MCF 10A (cell line): ENCODE results near the gene FANCL. TPM values are rescaled to one million over a fixed set of nuclear protein-coding genes. Genes with fewer than 3 reads are reported as not detected.
"Not testable (repeated sequence)": the region's sequence is repeated elsewhere in the genome, so short reads cannot be mapped to it uniquely, and the experiment has no call there.

ENCODE experiments used
- Bru-seq: library from RNA; stranded (reverse); fragments of 400-500 nt; gene quantifications from one replicate; lab custom pipeline; 2021; lab: Mats Ljungman, UMichigan
- BruChase-seq, 2 experiments: library from RNA; stranded (reverse); fragments of 400-500 nt; gene quantifications; one replicate each; lab custom pipeline; 2021; lab: Mats Ljungman, UMichigan
- BruUV-seq: library from RNA; stranded (reverse); fragments of 400-500 nt; replicated peaks from 2 replicates; lab custom pipeline; 2021; lab: Mats Ljungman, UMichigan
- CTCF ChIA-PET: fragments of 300-600 bp; sonication (Branson Sonifier 250); formaldehyde crosslinking; extraction: SDS; loops from one replicate; lab custom pipeline; 2021; ENCODE audit warnings: antibody characterized with exemption, inconsistent platforms; lab: Yijun Ruan, JAX
- POLR2A ChIA-PET: fragments of 300-600, 350-650 bp; sonication (Branson Sonifier 250); formaldehyde crosslinking; extraction: SDS; loops from one replicate; lab custom pipeline; 2020; ENCODE audit warnings: antibody characterized with exemption, inconsistent platforms; lab: Yijun Ruan, JAX
- DNase-seq: peaks from one replicate; pipeline ENCODE4 v3.0.0-alpha.2; 2018; ENCODE audit not compliant: unreplicated experiment
- H3K27ac Mint-ChIP-seq: one replicate; pipeline ENCODE4 v1.8.0; 2022; ENCODE audit warnings: mild to moderate bottlenecking, low read depth, mixed read lengths; ENCODE audit not compliant: unreplicated experiment
- H3K27me3 Mint-ChIP-seq: one replicate; pipeline ENCODE4 v1.8.0; 2022; ENCODE audit warnings: mixed read lengths; ENCODE audit not compliant: insufficient read depth, unreplicated experiment
- H3K36me3 Mint-ChIP-seq: one replicate; pipeline ENCODE4 v1.8.0; 2022; ENCODE audit warnings: mild to moderate bottlenecking, moderate library complexity, mixed read lengths; ENCODE audit not compliant: insufficient read depth, unreplicated experiment
- H3K4me1 Mint-ChIP-seq: one replicate; pipeline ENCODE4 v1.8.0; 2022; ENCODE audit warnings: mixed read lengths; ENCODE audit not compliant: insufficient read depth, unreplicated experiment
- H3K4me3 Mint-ChIP-seq: one replicate; pipeline ENCODE4 v1.8.0; 2022; ENCODE audit warnings: mild to moderate bottlenecking, moderate library complexity, mixed read lengths; ENCODE audit not compliant: unreplicated experiment
- H3K9me3 Mint-ChIP-seq: one replicate; pipeline ENCODE4 v1.8.0; 2022; ENCODE audit warnings: mixed read lengths; ENCODE audit not compliant: unreplicated experiment
- CTCF ChIP-seq: fragments of 200-600 bp; IDR thresholded peaks from one replicate; pipeline ENCODE4 v1.8.0; 2022; ENCODE audit warnings: antibody characterized with exemption, mild to moderate bottlenecking; ENCODE audit not compliant: unreplicated experiment
- intact Hi-C: fragments of 100-400 bp; cut with micrococcal nuclease; formaldehyde crosslinking; loops from 2 replicates; pipeline ENCODE4 v1.14.1; 2022
- long read RNA-seq: library from polyadenylated mRNA; stranded (forward); transcript quantifications from one replicate; pipeline ENCODE4 v2.0.0, GENCODE V29; 2022
- total RNA-seq: library from RNA; stranded (reverse); gene quantifications from 2 replicates; pipeline ENCODE4 v1.2.3, GENCODE V29; 2022

FANCL gene
- total RNA-seq (10.8 and 14.5 TPM in 2 replicates), Bru-seq, nascent RNA (percentile 75 among the genes with signal in this experiment), BruChase-seq, experiment 1, labeled RNA remaining after a 6-hour chase (percentile 59 among the genes with signal in this experiment), BruChase-seq, experiment 2, labeled RNA remaining after a 2-hour chase (percentile 76 among the genes with signal in this experiment)
- long read RNA-seq, transcript FANCL-201 (14 exons, 1,683 nt): major isoform, 12 of 26 reads
- long read RNA-seq, partial matches to known transcripts: 2 of 26 reads
- long read RNA-seq, other reads (novel, unspliced or antisense): 8 of 26 reads

- ChIA-PET CTCF (interaction anchor here (0.6 kb wide), 2 partner anchors 192 to 536 kb away, joined by 3 read pairs; no protein-coding TSS in a partner anchor), POLR2A (interaction anchor here (0.6 to 1.2 kb wide), 5 partner anchors 14 to 360 kb away, joined by 3 to 5 read pairs (median 4); partner anchors contain the start of gene VRK2)
- H3K27me3 Mint-ChIP-seq: no peaks in the 10 kb centered on the region
- DNase-seq: peak; percentile 86
- H3K36me3 Mint-ChIP-seq: peaks cover 6% of the 10 kb centered on the region
- BruUV-seq: no TSS peak
- H3K4me3 Mint-ChIP-seq: peak within 1 kb of the TSS; percentile 93
- H3K4me1 Mint-ChIP-seq: peaks cover 24% of the 10 kb centered on the region
- intact Hi-C loops: no loop called here
- no peak for TF ChIP-seq CTCF
- H3K27ac Mint-ChIP-seq: peak within 1 kb of the TSS; percentile 85
- H3K9me3 Mint-ChIP-seq: peaks cover 4% of the 10 kb centered on the region
Observed at GRCh38 chr2:58240670-58241545, at the start of gene FANCL. FANCL (minus strand) TSS chr2:58241325; CDS start chr2:58241313, 12 bp downstream.

GRCh38 chr2:58289029-58289428 is 47.9 kb upstream of the FANCL start:
- intact Hi-C loops: no loop called here
- no peak for TF ChIP-seq CTCF
- H3K27me3 Mint-ChIP-seq: no peaks in the 10 kb centered on the region
- peak; percentile 74 for DNase-seq
- no peak overlapping the region for H3K4me3 Mint-ChIP-seq
- peak overlapping the region; percentile 85 for H3K27ac Mint-ChIP-seq
- peaks cover 10% of the 10 kb centered on the region for H3K4me1 Mint-ChIP-seq
- H3K9me3 Mint-ChIP-seq: no peaks in the 10 kb centered on the region
- H3K36me3 Mint-ChIP-seq: no peaks in the 10 kb centered on the region
- no TSS peak for BruUV-seq
- ChIA-PET POLR2A (no interaction called here), CTCF (no interaction called here)

- no peaks in the 10 kb centered on the region for H3K36me3 Mint-ChIP-seq
- no TSS peak for BruUV-seq
- no peak overlapping the region for H3K27ac Mint-ChIP-seq
- no peaks in the 10 kb centered on the region for H3K9me3 Mint-ChIP-seq
- TF ChIP-seq CTCF: no peak
- H3K4me3 Mint-ChIP-seq: no peak overlapping the region
- no peak for DNase-seq
- ChIA-PET POLR2A (no interaction called here), CTCF (no interaction called here)
- H3K4me1 Mint-ChIP-seq: peaks cover 4% of the 10 kb centered on the region
- intact Hi-C loops: no loop called here
- H3K27me3 Mint-ChIP-seq: no peaks in the 10 kb centered on the region
Observed at GRCh38 chr2:58283931-58284330, 42.8 kb upstream of the FANCL start.

GRCh38 chr2:58275144-58275543 is 34.0 kb upstream of the FANCL start:
- CTCF ChIA-PET: interaction anchor here (0.7 kb wide), 1 partner anchor 13 kb away, joined by 4 read pairs; no protein-coding TSS in a partner anchor
- intact Hi-C loops, H3K9me3 Mint-ChIP-seq, DNase-seq, H3K4me1 Mint-ChIP-seq, H3K27me3 Mint-ChIP-seq, H3K4me3 Mint-ChIP-seq, H3K36me3 Mint-ChIP-seq, H3K27ac Mint-ChIP-seq, POLR2A ChIA-PET, BruUV-seq: not testable (repeated sequence)
